OCI-LY1 (cell line): ENCODE results near the gene GAN.

Experiments
- CTCF ChIP-seq: fragments of 200-600 bp; sonication (generic), shearing (Covaris generic); IDR thresholded peaks from 2 replicates; pipeline ENCODE4 v1.5.1; 2017; ENCODE audit warnings: mild to moderate bottlenecking, antibody characterized with exemption, low read length, moderate library complexity, mixed read lengths
- EZH2 ChIP-seq: fragments of 200-600 bp; sonication (generic), shearing (Covaris generic); IDR thresholded peaks from 2 replicates; pipeline ENCODE4 v1.8.0; 2017; ENCODE audit warnings: borderline replicate concordance, mixed run types, mild to moderate bottlenecking, antibody characterized with exemption, low read length, moderate library complexity, mixed read lengths

GRCh38 chr16:81390840-81391239, 76.1 kb downstream of the GAN start:
- TF ChIP-seq CTCF: no peak
- TF ChIP-seq EZH2: no peak
